Ishikawa (cell line): ENCODE results near the gene FHIT.

Experiments
- CEBPB ChIP-seq: IDR thresholded peaks from 2 replicates; pipeline ENCODE4 v1.6.1; 2012
- CREB1 ChIP-seq: IDR thresholded peaks from 2 replicates; pipeline ENCODE4 v1.6.1; 2012; ENCODE audit warnings: low read depth
- EP300 ChIP-seq: IDR thresholded peaks from 2 replicates; pipeline ENCODE4 v1.6.1; 2012; ENCODE audit warnings: borderline replicate concordance
- FOXM1 ChIP-seq: IDR thresholded peaks from 2 replicates; pipeline ENCODE4 v1.6.1; 2012; ENCODE audit warnings: low read depth, borderline replicate concordance
- RAD21 ChIP-seq: IDR thresholded peaks from 2 replicates; pipeline ENCODE4 v1.6.1; 2012; ENCODE audit warnings: low read depth
- REST ChIP-seq: IDR thresholded peaks from 2 replicates; pipeline ENCODE4 v1.6.1; 2012; ENCODE audit warnings: low read depth, mild to moderate bottlenecking
- TAF1 ChIP-seq: IDR thresholded peaks from 2 replicates; pipeline ENCODE4 v1.6.1; 2012; ENCODE audit warnings: low read depth, mild to moderate bottlenecking
- YY1 ChIP-seq: IDR thresholded peaks from 2 replicates; pipeline ENCODE4 v1.6.1; 2012; ENCODE audit warnings: low read depth
- TF ChIP-seq, protein P1 (sequence below): IDR thresholded peaks from 2 replicates; pipeline ENCODE4 v1.6.1; 2012
- TF ChIP-seq, protein P2 (sequence below): IDR thresholded peaks from 2 replicates; pipeline ENCODE4 v1.6.1; 2012

DNA sequence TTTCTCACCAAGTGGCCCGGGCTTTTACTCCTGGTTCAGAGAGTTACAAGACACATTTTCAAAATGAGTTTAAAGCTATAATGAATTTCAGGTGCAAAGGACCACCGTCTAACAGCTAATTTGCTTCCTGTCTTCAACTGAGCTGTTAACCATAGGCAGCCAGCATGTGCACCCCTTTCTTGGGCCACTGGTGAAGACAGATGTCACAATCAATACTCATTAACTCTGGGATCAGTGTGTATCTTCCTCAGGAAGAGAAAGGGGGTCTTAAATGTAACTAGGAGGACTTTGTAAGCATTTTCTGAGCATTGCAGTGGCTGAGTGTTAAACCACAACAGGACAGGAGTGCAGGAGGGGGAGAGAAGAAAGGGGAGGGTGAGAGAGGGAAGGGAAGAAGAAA lies 1450.8 kb downstream of the FHIT start:
- TF ChIP-seq CREB1: no peak
- TF ChIP-seq YY1: no peak
- TF ChIP-seq REST: no peak
- TF ChIP-seq, protein P1, sequence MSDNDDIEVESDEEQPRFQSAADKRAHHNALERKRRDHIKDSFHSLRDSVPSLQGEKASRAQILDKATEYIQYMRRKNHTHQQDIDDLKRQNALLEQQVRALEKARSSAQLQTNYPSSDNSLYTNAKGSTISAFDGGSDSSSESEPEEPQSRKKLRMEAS: no peak
- TF ChIP-seq, protein P2, sequence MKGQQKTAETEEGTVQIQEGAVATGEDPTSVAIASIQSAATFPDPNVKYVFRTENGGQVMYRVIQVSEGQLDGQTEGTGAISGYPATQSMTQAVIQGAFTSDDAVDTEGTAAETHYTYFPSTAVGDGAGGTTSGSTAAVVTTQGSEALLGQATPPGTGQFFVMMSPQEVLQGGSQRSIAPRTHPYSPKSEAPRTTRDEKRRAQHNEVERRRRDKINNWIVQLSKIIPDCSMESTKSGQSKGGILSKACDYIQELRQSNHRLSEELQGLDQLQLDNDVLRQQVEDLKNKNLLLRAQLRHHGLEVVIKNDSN: no peak
- TF ChIP-seq RAD21: no peak
- TF ChIP-seq EP300: no peak
- no peak for TF ChIP-seq TAF1
- no peak for TF ChIP-seq CEBPB
- no peak for TF ChIP-seq FOXM1
